HepG2 (cell line): ENCODE data around the gene RRAS2. TPM values are rescaled to one million over a fixed set of nuclear protein-coding genes. Genes with fewer than 3 reads are reported as not detected.

Experiments
- ATAC-seq: fragments of 200-7000 bp; cut with Tn5 transposase; 3 replicates; pipeline ENCODE4 v1.9.1; 2020; ENCODE audit warnings: mild to moderate bottlenecking, moderate library complexity
- BruUV-seq: library from RNA; stranded (reverse); fragments of 400-500 nt; replicated peaks from 2 replicates; lab custom pipeline; 2021; lab: Mats Ljungman, UMichigan
- CTCF ChIA-PET: fragments of 300-600 bp; formaldehyde crosslinking; extraction: SDS; loops from one replicate; lab custom pipeline; 2021; ENCODE audit warnings: low total read pairs, inconsistent platforms, low intra/inter-chr PET ratio; lab: Yijun Ruan, JAX
- POLR2A ChIA-PET: fragments of 350-600 bp; sonication (Branson Sonifier 250); formaldehyde crosslinking; loops from one replicate; lab custom pipeline; 2020; ENCODE audit warnings: antibody characterized with exemption, inconsistent platforms; lab: Yijun Ruan, JAX
- DNase-seq: peaks from one replicate; pipeline ENCODE4 v3.0.0-alpha.2; 2015; ENCODE audit warnings: low spot score
- FAIRE-seq: peaks from 3 replicates; lab custom pipeline; 2011; peaks lifted over from hg19 to GRCh38; lab: Jason Lieb, UNC
- H2AFZ ChIP-seq: one replicate; pipeline ENCODE4 v1.6.1; 2011; ENCODE audit warnings: low read length, inconsistent platforms
- H3K27ac ChIP-seq: fragments of 300-600 bp; 3 replicates; pipeline ENCODE4 v1.8.0; 2011; ENCODE audit warnings: mixed run types, mild to moderate bottlenecking, mixed read lengths, low read length, inconsistent platforms; ENCODE audit not compliant: insufficient read depth; ENCODE audit errors: extremely low read length
- H3K27me3 ChIP-seq, 2 experiments: fragments of 200-600 bp in 1 of 2; 2 replicates in 1 of 2; 3 replicates in 1 of 2; pipeline versions ENCODE4 v1.6.0 to v1.8.0; 2011; ENCODE audit warnings: low read length in 2 of 2, mild to moderate bottlenecking in 2 of 2, moderate library complexity in 2 of 2, inconsistent platforms in 1 of 2; ENCODE audit not compliant: insufficient read depth in 2 of 2, control insufficient read depth in 1 of 2
- H3K36me3 ChIP-seq, 2 experiments: fragments of 200-600 bp in 1 of 2; replicated peaks in 1 of 2; 2 replicates in 1 of 2; 3 replicates in 1 of 2; pipeline versions ENCODE4 v1.5.1 to v1.8.0; 2011; ENCODE audit warnings: low read length in 2 of 2, inconsistent platforms in 1 of 2; ENCODE audit not compliant: insufficient read depth in 2 of 2, control insufficient read depth in 1 of 2
- H3K4me1 ChIP-seq: 2 replicates; pipeline ENCODE4 v1.5.1; 2012; ENCODE audit warnings: low read length, inconsistent platforms; ENCODE audit not compliant: insufficient read depth
- H3K4me2 ChIP-seq: 2 replicates; pipeline ENCODE4 v1.6.0; 2011; ENCODE audit warnings: low read depth, low read length, inconsistent platforms
- H3K4me3 ChIP-seq, 3 experiments: fragments of 200-600 bp in 1 of 3; sonication (generic), shearing (Covaris generic) in 1 of 3; replicated peaks in 1 of 3; 2 replicates each; pipeline ENCODE4 v1.5.1; 2011 to 2016; ENCODE audit warnings: low read length in 3 of 3, inconsistent platforms in 2 of 3, low read depth in 2 of 3, mild to moderate bottlenecking in 2 of 3, control low read depth in 1 of 3, mixed read lengths in 1 of 3; ENCODE audit not compliant: insufficient read depth in 1 of 3
- H3K79me2 ChIP-seq: one replicate; pipeline ENCODE4 v1.6.1; 2011; ENCODE audit warnings: low read length, inconsistent platforms; ENCODE audit not compliant: insufficient read depth
- H3K9ac ChIP-seq: 2 replicates; pipeline ENCODE4 v1.6.0; 2011; ENCODE audit warnings: mild to moderate bottlenecking, low read depth, low read length, inconsistent platforms; ENCODE audit not compliant: insufficient read depth
- H3K9me3 ChIP-seq: 2 replicates; pipeline ENCODE4 v1.5.1; 2012; ENCODE audit warnings: mild to moderate bottlenecking, low read length
- H4K20me1 ChIP-seq: 2 replicates; pipeline ENCODE4 v1.6.0; 2011; ENCODE audit warnings: inconsistent platforms, mild to moderate bottlenecking, low read length, moderate library complexity; ENCODE audit not compliant: insufficient read depth
- CHD2 ChIP-seq: IDR thresholded peaks from 2 replicates; pipeline ENCODE4 v1.6.1; 2011; ENCODE audit warnings: low read depth, low read length, improper control_type of control experiment
- HIC2 ChIP-seq: sonication (generic); formaldehyde crosslinking; IDR thresholded peaks from 2 replicates; pipeline ENCODE4 v1.9.0; 2022; ENCODE audit warnings: low read depth, missing genetic modification reagents
- HMGXB3 ChIP-seq: sonication (generic); formaldehyde crosslinking; IDR thresholded peaks from 2 replicates; pipeline ENCODE4 v1.4.0; 2020; ENCODE audit warnings: missing genetic modification reagents, borderline replicate concordance
- MBD4 ChIP-seq: IDR thresholded peaks from 2 replicates; pipeline ENCODE4 v1.6.1; 2012; ENCODE audit warnings: low read length, inconsistent platforms, borderline replicate concordance
- SOX13 ChIP-seq, 3 experiments: fragments of 450-650 bp in 1 of 3; sonication (generic) in 1 of 3; formaldehyde crosslinking in 1 of 3; IDR thresholded peaks in 2 of 3; conservative IDR thresholded peaks in 1 of 3; 2 replicates each; pipeline versions ENCODE4 v1.5.0 to v1.6.1; 2016 to 2020; ENCODE audit warnings: antibody characterized with exemption in 1 of 3, mild to moderate bottlenecking in 1 of 3, missing compliant biosample characterization in 1 of 3, missing genetic modification reagents in 1 of 3, moderate library complexity in 1 of 3
- ZBTB44 ChIP-seq: sonication (generic); formaldehyde crosslinking; IDR thresholded peaks from 2 replicates; pipeline ENCODE4 v1.4.0; 2020; ENCODE audit warnings: missing genetic modification reagents
- ZFP62 ChIP-seq: sonication (generic); formaldehyde crosslinking; IDR thresholded peaks from 2 replicates; pipeline ENCODE4 v1.4.0; 2020; ENCODE audit warnings: missing genetic modification reagents
- ZNF530 ChIP-seq: sonication (generic); formaldehyde crosslinking; IDR thresholded peaks from 2 replicates; pipeline ENCODE4 v1.5.0; 2020; ENCODE audit warnings: low read depth, mild to moderate bottlenecking, missing genetic modification reagents
- ZNF546 ChIP-seq: sonication (generic); formaldehyde crosslinking; conservative IDR thresholded peaks from 2 replicates; pipeline ENCODE4 v1.8.1; 2023; ENCODE audit warnings: mild to moderate bottlenecking, missing genetic modification reagents
- ZNF761 ChIP-seq: sonication (generic); formaldehyde crosslinking; conservative IDR thresholded peaks from 2 replicates; pipeline ENCODE4 v1.4.0; 2020; ENCODE audit warnings: mild to moderate bottlenecking, missing genetic modification reagents
- WGBS: methylation state at CpG from one replicate; pipeline ENCODE4 v1.1.6; 2017; ENCODE audit warnings: low lambda C conversion rate; 5-methylcytosine and 5-hydroxymethylcytosine counted together
- in situ Hi-C: cut with HindIII; loops from 2 replicates; pipeline ENCODE4 v1.10.0; 2017; ENCODE audit warnings: low pct_unique_long_range_greater_than_20kb; ENCODE audit not compliant: extremely low pct_ligation_motif_present
- intact Hi-C: fragments of 100-400 bp; cut with micrococcal nuclease; formaldehyde crosslinking; loops from one replicate; pipeline ENCODE4 v1.10.0; 2022; ENCODE audit not compliant: unreplicated experiment
- polyA plus RNA-seq, 8 experiments: library from polyadenylated mRNA; depleted of rRNA in 3 of 8; stranded (reverse) in 7 of 8; unstranded in 1 of 8; fragments of >200 nt; fragmentation: Illumina TruSeq in 4 of 8; extraction: Trizol in 4 of 8; gene quantifications; 2 replicates each; pipeline versions ENCODE4 v1.2.1 to v1.2.3, GENCODE V29; 2011 to 2016; ENCODE audit warnings: low read depth in 4 of 8, missing spikeins in 1 of 8, mixed read lengths in 1 of 8; ENCODE audit not compliant: insufficient read depth in 1 of 8
- total RNA-seq, 5 experiments: library from RNA; depleted of rRNA; stranded (reverse); fragments of >200 nt; fragmentation: Illumina TruSeq; extraction: Trizol; gene quantifications; 2 replicates each; pipeline ENCODE4 v1.2.3, GENCODE V29; 2016; ENCODE audit warnings: low read depth in 1 of 5

The RRAS2 gene
- total and polyA plus RNA-seq, 2 of the 13 experiments (the other 11 are each of a cell fraction or from before 2014, with no cell fraction given), result 19.0 to 44.1 TPM

- Histone ChIP-seq H3K4me1 (peaks cover 19% of the 10 kb centered on the region), H3K9me3 (no peaks in the 10 kb centered on the region), H3K27ac (no peak overlapping the region), H3K4me2 (no peak overlapping the region), H3K27me3 (no peaks in the 10 kb centered on the region), H3K4me3 (no peak overlapping the region), H2AFZ (no peak overlapping the region), H3K79me2 (peaks cover 74% of the 10 kb centered on the region), H3K9ac (no peak overlapping the region), H3K36me3 (no peaks in the 10 kb centered on the region), H4K20me1 (no peaks in the 10 kb centered on the region; the same call in 1 of the 2 replicates)
- no peak for FAIRE-seq
- ChIA-PET CTCF (no interaction called here), POLR2A (no interaction called here)
- intact Hi-C loops (no loop called here), in situ Hi-C loops (no loop called here)
- ATAC-seq, result no peak
- no peak for DNase-seq
- BruUV-seq, result no TSS peak
- no peak for TF ChIP-seq ZNF761 (CRISPR knock-in tag)
- TF ChIP-seq MBD4, result no peak
- WGBS, result 95% methylated on average over 2 of the region's 2 CpGs
These were observed 18.3 kb downstream of the RRAS2 start for GRCh38 chr11:14340721-14341120.

- intact Hi-C loops, result no loop called here
- TF ChIP-seq HIC2 (CRISPR knock-in tag), result no peak
- no peak for TF ChIP-seq SOX13 (IDR thresholded peaks at IDR 0.05)
- no peak for TF ChIP-seq SOX13 (CRISPR knock-in tag; conservative IDR thresholded peaks at IDR 0.05 in 1 of 2, IDR thresholded peaks at IDR 0.05 in 1 of 2)
- no peak for TF ChIP-seq ZBTB44 (CRISPR knock-in tag)
- no peak for TF ChIP-seq HMGXB3
- TF ChIP-seq ZFP62 (CRISPR knock-in tag), result no peak
- TF ChIP-seq CHD2, result no peak
- no peak for TF ChIP-seq ZNF546 (CRISPR knock-in tag)
- TF ChIP-seq ZNF530 (CRISPR knock-in tag), result no peak
These were observed 19.6 kb downstream of the RRAS2 start for GRCh38 chr11:14339356-14339755.

More at GRCh38 chr11:14339356-14339755, 19.6 kb downstream of the RRAS2 start:
- H3K36me3 ChIP-seq, result no peaks in the 10 kb centered on the region
- peaks cover 4% of the 10 kb centered on the region; the same call in 1 of the 2 replicates for H4K20me1 ChIP-seq
- no peak for FAIRE-seq
- H3K9ac ChIP-seq, result no peak overlapping the region
- peaks cover 74% of the 10 kb centered on the region for H3K79me2 ChIP-seq
- peaks cover 21% of the 10 kb centered on the region; the same call in 1 of the 2 replicates for H3K4me1 ChIP-seq
- no peak for DNase-seq
- in situ Hi-C loops, result no loop called here
- WGBS, result 100% methylated on average over 1 of the region's 1 CpG
- H3K4me3 ChIP-seq, result no peak overlapping the region
- CTCF ChIA-PET, result no interaction called here
- no peaks in the 10 kb centered on the region for H3K27me3 ChIP-seq
- no peak overlapping the region for H3K27ac ChIP-seq
- H2AFZ ChIP-seq, result no peak overlapping the region
- H3K9me3 ChIP-seq, result no peaks in the 10 kb centered on the region
- no TSS peak for BruUV-seq
- no peak for ATAC-seq
- H3K4me2 ChIP-seq, result no peak overlapping the region
- POLR2A ChIA-PET, result interaction anchor here (1.2 kb wide), 1 partner anchor 19 kb away, joined by 5 read pairs; no protein-coding TSS in a partner anchor
